GM20431 (cell line): ENCODE measurements around the gene RPS19BP1.

Experiments
- in situ Hi-C: fragments of 300-500 bp; cut with MseI, MboI; formaldehyde crosslinking; loops from one replicate; pipeline ENCODE4 v1.15.0; 2020; ENCODE audit warnings: low sequenced_read_pairs; ENCODE audit not compliant: unreplicated experiment

Gene RPS19BP1

GRCh38 chr22:39498802-39499201 lies 33.7 kb downstream of the RPS19BP1 start:
- in situ Hi-C loops, result no loop called here

GRCh38 chr22:39498368-39498767 lies 34.2 kb downstream of the RPS19BP1 start:
- in situ Hi-C loops, result no loop called here

GRCh38 chr22:39497429-39497828 lies 35.1 kb downstream of the RPS19BP1 start:
- in situ Hi-C loops, result no loop called here

GRCh38 chr22:39496131-39496838 lies 36.3 kb downstream of the RPS19BP1 start:
- in situ Hi-C loops, result no loop called here

- in situ Hi-C loops, result no loop called here
These were observed 38.0 kb downstream of the RPS19BP1 start for GRCh38 chr22:39494471-39495120.

- in situ Hi-C loops, result no loop called here
These were observed 38.8 kb downstream of the RPS19BP1 start for GRCh38 chr22:39493759-39494158.

- in situ Hi-C loops, result no loop called here
These were observed 40.4 kb downstream of the RPS19BP1 start for GRCh38 chr22:39492186-39492585.

GRCh38 chr22:39491696-39492095 lies 40.9 kb downstream of the RPS19BP1 start:
- in situ Hi-C loops, result no loop called here

- in situ Hi-C loops, result no loop called here
These were observed 41.4 kb downstream of the RPS19BP1 start for GRCh38 chr22:39490966-39491680.

- in situ Hi-C loops, result no loop called here
These were observed 42.3 kb downstream of the RPS19BP1 start for GRCh38 chr22:39490135-39490798.

GRCh38 chr22:39489094-39490068 lies 43.2 kb downstream of the RPS19BP1 start:
- in situ Hi-C loops, result no loop called here

GRCh38 chr22:39488563-39489083 lies 43.9 kb downstream of the RPS19BP1 start:
- in situ Hi-C loops, result no loop called here

- in situ Hi-C loops, result no loop called here
These were observed 44.6 kb downstream of the RPS19BP1 start for GRCh38 chr22:39487826-39488520.

GRCh38 chr22:39486951-39487825 lies 45.4 kb downstream of the RPS19BP1 start:
- in situ Hi-C loops, result no loop called here

- in situ Hi-C loops, result no loop called here
These were observed 49.8 kb downstream of the RPS19BP1 start for GRCh38 chr22:39482768-39483167.

GRCh38 chr22:39481595-39481994 lies 51.0 kb downstream of the RPS19BP1 start:
- in situ Hi-C loops, result no loop called here

- in situ Hi-C loops, result no loop called here
These were observed 51.5 kb downstream of the RPS19BP1 start for GRCh38 chr22:39481054-39481453.

GRCh38 chr22:39480557-39480956 lies 52.0 kb downstream of the RPS19BP1 start:
- in situ Hi-C loops, result no loop called here
